Prostate gland (tissue), 2 donors: ENCODE measurements around the gene ZMAT2.
"Not testable (repeated sequence)": the region's sequence is repeated elsewhere in the genome, so short reads cannot be mapped to it uniquely, and the experiment has no call there.

ENCODE experiments used
- POLR2A ChIP-seq: fragments of 450-650 bp; IDR thresholded peaks from one replicate; pipeline ENCODE4 v1.6.1; 2016; ENCODE audit warnings: antibody characterized with exemption, mild to moderate bottlenecking
- TF ChIP-seq, protein P1 (sequence below), 4 experiments: fragments of 200-600 bp in 2 of 4; fragments of 450-650 bp in 2 of 4; sonication (generic) in 2 of 4; IDR thresholded peaks; 1 replicate in 3 of 4; 2 replicates in 1 of 4; pipeline ENCODE4 v1.5.1; 2016 to 2019; ENCODE audit warnings: antibody characterized with exemption in 4 of 4, mild to moderate bottlenecking in 2 of 4, moderate library complexity in 2 of 4

DNA sequence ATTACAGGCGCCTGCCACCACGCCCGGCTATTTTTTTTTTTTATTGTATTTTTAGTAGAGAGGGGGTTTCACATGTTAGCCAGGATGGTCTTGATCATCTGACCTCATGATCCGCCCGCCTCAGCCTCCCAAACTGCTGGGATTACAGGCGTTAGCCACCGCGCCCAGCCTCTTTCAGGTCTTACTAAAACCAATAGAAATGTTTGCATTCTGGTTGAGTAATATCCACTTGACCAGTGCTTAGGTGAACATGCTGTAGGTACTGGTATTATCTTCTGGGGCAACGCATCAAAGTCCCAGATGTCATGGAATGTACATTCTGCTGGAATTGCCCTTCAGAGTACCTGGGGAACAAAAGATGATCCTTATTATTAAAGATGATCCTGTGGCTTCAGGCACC is 8.5 kb downstream of the ZMAT2 start:
- TF ChIP-seq, protein P1, sequence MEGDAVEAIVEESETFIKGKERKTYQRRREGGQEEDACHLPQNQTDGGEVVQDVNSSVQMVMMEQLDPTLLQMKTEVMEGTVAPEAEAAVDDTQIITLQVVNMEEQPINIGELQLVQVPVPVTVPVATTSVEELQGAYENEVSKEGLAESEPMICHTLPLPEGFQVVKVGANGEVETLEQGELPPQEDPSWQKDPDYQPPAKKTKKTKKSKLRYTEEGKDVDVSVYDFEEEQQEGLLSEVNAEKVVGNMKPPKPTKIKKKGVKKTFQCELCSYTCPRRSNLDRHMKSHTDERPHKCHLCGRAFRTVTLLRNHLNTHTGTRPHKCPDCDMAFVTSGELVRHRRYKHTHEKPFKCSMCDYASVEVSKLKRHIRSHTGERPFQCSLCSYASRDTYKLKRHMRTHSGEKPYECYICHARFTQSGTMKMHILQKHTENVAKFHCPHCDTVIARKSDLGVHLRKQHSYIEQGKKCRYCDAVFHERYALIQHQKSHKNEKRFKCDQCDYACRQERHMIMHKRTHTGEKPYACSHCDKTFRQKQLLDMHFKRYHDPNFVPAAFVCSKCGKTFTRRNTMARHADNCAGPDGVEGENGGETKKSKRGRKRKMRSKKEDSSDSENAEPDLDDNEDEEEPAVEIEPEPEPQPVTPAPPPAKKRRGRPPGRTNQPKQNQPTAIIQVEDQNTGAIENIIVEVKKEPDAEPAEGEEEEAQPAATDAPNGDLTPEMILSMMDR (IDR thresholded peaks at IDR 0.05), result not testable (repeated sequence)
- TF ChIP-seq POLR2A, result not testable (repeated sequence)
